OCI-M2 (cell line): ENCODE data around the gene SIAH1.
"Not testable (repeated sequence)": the region's sequence is repeated elsewhere in the genome, so short reads cannot be mapped to it uniquely, and the experiment has no call there.

ENCODE experiments used
- DNase-seq: peaks from one replicate; lab custom pipeline; 2025; ENCODE audit not compliant: unreplicated experiment; lab: John Stamatoyannopoulos, UW

The SIAH1 gene

GRCh38 chr16:48385253-48386150 is at the start of gene SIAH1:
TSS of gene SIAH1 (minus strand) at chr16:48385413. CDS start at chr16:48362428, 22,985 bp downstream.
- no peak for DNase-seq

GRCh38 chr16:48434653-48435317 is 49.6 kb upstream of the SIAH1 start:
- no peak for DNase-seq

- DNase-seq: no peak
These were observed 48.8 kb upstream of the SIAH1 start for GRCh38 chr16:48433850-48434530.

DNA sequence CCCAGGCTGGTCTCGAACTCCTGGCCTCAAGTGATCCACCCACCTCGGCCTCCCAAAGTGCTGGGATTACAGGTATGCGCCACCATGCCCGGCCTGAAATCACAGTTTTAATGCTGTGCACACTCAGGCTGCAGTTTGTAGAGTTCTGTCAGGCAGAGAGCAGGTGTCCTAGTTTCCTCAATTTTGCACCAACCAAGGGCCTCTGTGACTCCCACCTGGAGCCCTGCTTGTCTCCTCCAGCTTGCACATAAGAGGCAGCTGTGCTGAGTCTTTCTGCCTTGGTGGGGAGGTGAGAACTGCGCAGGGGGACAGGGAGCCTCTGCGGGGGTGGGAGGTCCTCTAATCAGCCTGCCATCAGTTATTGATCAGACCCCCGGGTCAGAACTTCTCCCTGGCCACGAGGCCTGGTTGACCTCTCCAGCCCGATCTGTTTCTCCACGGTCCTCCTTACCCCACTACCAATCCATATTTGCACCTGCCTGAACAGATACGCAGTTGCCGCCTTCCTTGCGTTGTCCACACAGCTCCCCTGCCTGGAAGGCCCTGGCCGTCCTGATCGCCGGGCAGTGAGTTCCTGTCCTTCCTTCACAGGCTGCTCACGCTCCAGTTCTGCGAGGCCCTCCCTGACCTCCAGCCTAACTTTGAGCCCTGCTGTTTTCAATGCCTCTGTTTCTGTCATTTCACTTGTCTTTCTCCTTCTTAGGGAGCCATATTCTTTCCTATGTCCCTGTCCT is 48.1 kb upstream of the SIAH1 start:
- no peak for DNase-seq

DNA sequence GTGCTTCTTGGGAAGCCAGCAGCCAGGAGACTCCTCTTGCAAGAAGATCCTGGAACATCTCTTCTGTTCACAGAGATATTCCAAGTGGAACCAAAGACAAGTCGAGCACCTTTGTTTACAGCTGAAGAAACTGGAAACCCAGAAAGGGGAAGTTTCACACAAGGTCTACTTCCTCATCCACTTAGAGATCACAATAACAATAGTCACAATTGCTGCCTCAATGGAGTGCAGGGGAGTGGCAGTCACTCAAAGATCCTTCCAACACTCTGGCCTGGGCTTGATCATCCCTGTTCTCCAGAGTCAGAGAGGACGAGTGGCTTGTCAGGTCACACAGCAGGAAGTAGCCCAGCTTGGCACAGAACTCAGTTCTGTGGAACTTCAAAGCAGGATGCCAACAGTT is 46.9 kb upstream of the SIAH1 start:
- no peak for DNase-seq

DNA sequence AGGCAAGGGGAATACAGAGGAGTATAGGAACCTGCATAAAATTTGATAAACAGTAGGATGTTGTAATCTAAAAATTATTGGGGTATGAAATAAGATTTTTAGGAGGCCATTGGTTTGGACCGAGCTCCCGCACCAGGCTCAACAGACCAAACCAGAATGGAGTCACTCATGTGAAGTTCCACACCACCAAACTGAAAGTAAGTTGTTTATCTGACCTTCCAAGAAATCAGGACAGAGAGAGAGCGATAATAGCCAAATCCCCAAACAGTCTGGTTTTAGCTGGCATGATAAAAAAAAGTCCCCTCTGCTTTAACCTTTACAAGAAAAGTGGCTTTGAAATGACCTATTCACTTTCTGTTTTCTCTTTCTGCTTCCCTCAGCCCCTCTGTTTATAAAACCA is 45.7 kb upstream of the SIAH1 start:
- DNase-seq: no peak

DNA sequence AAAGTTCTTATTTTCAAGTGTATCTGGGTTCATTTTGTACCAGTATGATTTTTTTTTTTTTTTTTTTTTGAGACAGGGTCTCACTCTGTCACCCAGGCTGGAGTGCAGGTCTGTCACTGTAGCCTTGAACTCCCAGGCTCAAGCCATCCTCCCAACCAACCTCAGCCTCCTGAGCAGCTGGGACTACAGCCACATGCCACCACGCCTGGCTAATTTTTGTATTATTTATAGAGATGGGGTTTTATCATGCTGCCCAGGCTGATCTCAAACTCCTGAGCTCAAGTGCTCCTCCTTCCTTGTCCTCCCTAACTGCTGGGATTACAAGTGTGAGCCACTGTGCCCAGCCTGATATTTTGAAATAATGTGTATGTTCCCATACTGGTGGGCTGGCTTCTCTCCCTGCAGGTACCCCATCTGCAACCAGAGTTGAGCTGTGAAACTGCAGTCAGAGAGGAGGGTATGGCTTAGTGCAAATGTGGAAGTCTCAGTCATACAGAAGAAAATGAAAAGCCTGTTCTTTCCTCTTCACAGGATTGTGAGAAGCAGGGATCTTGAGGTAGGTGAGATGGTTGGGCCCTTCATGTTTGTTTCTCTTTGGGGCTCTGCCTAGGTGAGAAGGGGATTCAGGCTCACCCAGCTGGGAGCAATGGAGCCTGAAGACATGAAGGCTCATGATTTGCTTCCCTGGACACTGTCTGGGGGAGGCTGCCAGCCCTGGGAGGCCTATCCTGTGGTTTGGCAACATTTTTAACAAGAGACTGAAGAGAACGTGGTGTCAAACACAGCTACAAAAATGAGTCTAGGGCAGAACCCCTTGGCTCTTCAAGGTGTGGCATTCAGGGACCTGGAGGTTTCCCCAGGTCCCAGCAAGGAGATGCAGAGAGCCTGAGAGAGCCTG is 41.3 kb upstream of the SIAH1 start:
- no peak for DNase-seq

GRCh38 chr16:48422537-48422936 is 37.3 kb upstream of the SIAH1 start:
- no peak for DNase-seq

DNA sequence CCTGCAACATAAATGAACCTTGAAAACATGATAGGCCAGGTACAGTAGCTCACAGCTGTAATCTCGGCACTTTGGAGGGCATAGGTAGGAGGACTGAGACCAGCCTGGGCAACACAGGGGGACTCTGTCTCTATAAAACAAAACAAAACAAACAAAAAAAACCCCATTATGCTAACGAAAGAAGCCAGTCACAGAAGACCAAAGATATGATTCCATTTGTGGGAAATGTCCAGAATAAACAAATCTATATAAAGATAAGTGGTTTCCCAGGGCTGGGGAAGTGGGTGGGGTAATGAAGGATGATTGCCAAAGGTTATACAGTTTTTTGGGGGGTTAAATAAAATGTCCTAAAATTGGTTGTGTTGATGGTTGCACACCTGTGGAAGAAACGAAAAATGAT is 36.5 kb upstream of the SIAH1 start:
- no peak for DNase-seq

- no peak for DNase-seq
These were observed 35.2 kb upstream of the SIAH1 start for GRCh38 chr16:48420437-48420836.

GRCh38 chr16:48416617-48417016 is 31.4 kb upstream of the SIAH1 start:
- not testable (repeated sequence) for DNase-seq

DNA sequence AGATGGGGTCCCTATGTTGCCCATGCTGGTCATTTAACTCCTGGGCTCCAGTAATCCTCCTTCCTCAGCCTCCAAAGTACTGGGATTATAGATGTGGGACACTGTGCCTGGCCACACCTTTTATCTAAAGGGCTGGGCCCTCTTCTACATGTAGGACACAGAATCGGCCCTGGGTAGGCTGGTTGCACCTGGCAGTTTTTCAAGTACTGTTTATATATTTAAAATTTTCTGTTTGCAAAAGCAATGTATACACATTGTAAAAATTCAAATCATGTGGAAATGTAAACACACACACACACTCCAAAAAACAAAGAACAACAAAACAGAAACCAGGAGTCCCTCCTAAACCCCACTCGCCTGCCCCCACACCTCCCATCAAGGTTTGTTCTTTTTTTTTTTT is 28.1 kb upstream of the SIAH1 start:
- no peak for DNase-seq

DNA sequence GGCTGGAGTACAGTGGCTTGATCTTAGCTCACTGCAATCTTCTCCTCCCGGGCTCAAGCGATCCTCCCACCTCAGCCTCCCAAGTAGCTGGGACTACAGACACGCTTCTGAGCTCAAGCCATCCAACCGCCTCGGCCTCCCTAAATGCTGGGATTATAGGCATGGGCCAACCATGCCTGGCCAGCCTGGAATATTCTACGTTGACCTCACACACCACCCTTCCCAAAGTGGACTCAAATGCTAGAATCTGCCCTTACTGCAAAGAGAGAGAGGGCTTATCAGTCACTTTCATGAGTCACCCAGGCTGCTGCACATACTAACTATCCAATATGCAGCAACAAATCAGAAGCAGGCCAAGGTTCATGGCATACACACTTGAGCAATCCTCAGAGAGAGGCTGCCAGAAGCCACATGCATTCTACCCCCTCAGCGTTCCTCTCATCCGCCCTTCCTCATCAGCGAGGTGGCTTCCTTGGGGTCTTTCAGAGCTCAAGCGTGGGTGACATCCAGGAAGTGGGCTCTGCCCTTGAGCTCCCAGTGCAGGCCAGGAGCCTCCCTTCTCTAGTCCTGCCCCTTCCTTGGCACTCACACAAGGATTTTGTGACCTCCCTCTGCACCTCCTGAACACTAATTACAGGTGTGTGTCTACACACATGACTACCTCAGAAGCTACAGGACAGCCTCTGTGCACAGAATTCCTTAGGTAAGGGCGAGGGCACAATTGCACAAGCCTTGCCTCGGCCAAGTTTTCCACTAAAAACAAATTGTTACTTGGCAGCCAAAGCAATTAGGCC is 24.8 kb upstream of the SIAH1 start:
- DNase-seq: no peak

GRCh38 chr16:48408688-48409087 is 23.5 kb upstream of the SIAH1 start:
- no peak for DNase-seq

DNA sequence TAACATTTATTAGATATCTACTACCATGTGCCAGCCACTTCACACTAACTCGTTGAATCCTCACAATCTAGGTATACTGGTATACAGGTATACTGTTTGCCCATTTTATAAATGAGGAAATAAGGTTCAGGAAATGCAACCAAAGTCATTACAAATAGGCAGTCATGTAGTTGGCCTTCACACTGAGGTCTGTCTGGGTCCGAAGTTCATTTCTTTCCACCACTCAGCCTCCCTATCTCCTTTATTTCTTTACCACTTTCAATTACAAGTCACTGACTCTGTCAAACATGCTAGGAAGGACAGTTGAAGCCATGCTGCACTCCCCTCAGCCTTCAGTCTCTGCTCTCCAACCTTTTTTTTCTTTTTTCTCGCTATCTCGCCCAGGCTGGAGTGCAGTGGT is 20.7 kb upstream of the SIAH1 start:
- DNase-seq: no peak

DNA sequence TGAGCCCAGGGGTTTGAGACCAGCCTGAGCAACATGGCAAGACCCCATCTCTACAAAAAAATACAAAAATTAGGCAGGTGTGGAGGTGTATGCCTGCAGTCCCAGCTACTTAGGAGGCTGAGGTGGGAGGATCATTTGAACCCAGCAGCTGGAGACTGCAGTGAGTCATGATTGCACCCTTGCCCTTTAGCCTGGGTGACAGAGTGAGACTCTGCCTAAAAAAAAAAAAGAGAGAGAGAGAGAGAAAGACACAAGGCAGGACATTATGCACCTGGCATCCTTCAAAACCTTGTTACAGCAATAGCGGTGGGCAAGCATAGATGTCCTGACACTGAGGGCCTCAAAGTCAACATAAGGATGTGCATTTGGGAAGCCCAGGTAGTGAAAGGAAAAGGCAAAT is 19.9 kb upstream of the SIAH1 start:
- no peak for DNase-seq

GRCh38 chr16:48402547-48402946 is 17.3 kb upstream of the SIAH1 start:
- not testable (repeated sequence) for DNase-seq

DNA sequence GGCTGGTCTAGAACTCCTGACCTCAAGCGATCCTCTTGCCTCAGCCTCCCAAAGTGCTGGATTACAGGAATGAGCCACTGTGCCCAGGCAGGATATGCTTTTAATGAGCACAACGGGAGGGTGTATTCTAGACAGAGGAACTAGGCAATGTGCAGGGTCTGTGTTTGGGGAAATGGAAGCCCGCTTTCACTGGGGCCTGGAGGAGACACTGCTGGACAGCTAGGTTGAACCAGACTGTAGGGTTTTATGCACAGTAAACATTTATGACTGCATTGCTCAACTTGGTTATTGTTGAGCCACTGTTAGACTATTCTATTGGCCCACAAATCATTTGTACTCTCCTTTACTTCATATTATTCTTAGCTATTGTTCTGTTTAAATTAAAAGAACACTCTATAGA is 10.2 kb upstream of the SIAH1 start:
- DNase-seq: no peak

DNA sequence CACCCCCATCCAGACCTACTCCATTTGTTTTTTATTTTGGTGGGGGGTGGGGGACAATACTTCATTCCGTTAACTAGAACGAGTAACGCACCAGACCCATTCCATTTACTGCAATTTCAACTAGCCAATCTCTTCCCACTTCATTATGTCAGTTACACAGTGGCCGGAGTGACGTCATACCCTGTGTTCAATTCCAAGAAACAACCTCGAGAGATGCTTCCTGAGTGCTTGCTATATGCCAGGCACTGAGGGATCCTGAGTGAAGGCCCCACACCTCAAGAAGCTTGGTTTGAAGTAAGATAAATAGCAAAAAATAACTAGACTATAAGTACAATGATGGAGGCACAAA is 9.1 kb upstream of the SIAH1 start:
- no peak for DNase-seq
